ENCODE measurements around the gene DSCAML1. TPM values are rescaled to one million over a fixed set of nuclear protein-coding genes. Genes with fewer than 3 reads are reported as not detected.

DSCAML1 gene
- 1 to 10 TPM in 1 of 2 donors, under 1 TPM in 1; 0.67 to 1.3 TPM for total RNA-seq

GRCh38 chr11:117796872-117797529 lies at the start of gene DSCAML1:
TSS of gene DSCAML1 (minus strand) at chr11:117797216. CDS start at chr11:117797079, 137 bp downstream.
- H3K4me1 ChIP-seq = peaks cover 0 to 18% of the 10 kb centered on the region in 2 donors
- H3K9me3 ChIP-seq = no peaks in the 10 kb centered on the region
- peak within 1 kb of the TSS; percentile 6 to 47 for H3K4me3 ChIP-seq
- no peak for DNase-seq (ENCODE audit: low spot score)
- TF ChIP-seq CTCF (IDR thresholded peaks at IDR 0.05) = no peak
- H3K27me3 ChIP-seq = peaks cover 0 to 18% of the 10 kb centered on the region in 2 donors
- no peak within 1 kb of the TSS for H3K27ac ChIP-seq
- no peaks in the 10 kb centered on the region for H3K36me3 ChIP-seq

- Histone ChIP-seq H3K27me3 (no peaks in the 10 kb centered on the region), H3K27ac (peak overlapping the region in 1 of 2 donors; percentile 24)
- peak; percentile 83 for DNase-seq (ENCODE audit: low spot score)
These were observed 46.9 kb upstream of the DSCAML1 start for GRCh38 chr11:117843666-117844484.

GRCh38 chr11:117842131-117842941 lies 45.3 kb upstream of the DSCAML1 start:
- peak; percentile 66 for DNase-seq (ENCODE audit: low spot score)
- H3K4me3 ChIP-seq = no peak overlapping the region
- no peaks in the 10 kb centered on the region for H3K36me3 ChIP-seq
- H3K27ac ChIP-seq = peak overlapping the region; percentile 29 to 39
- peaks cover 0 to 8% of the 10 kb centered on the region in 2 donors for H3K4me1 ChIP-seq
- no peaks in the 10 kb centered on the region for H3K9me3 ChIP-seq
- H3K27me3 ChIP-seq = no peaks in the 10 kb centered on the region
- TF ChIP-seq CTCF (IDR thresholded peaks at IDR 0.05) = no peak

More at GRCh38 chr11:117843666-117844484, 46.9 kb upstream of the DSCAML1 start:
- Histone ChIP-seq H3K4me1 (peaks cover 0 to 8% of the 10 kb centered on the region in 2 donors), H3K4me3 (no peak overlapping the region), H3K9me3 (no peaks in the 10 kb centered on the region), H3K36me3 (no peaks in the 10 kb centered on the region)
- peak; percentile 99 to 100 for TF ChIP-seq CTCF (IDR thresholded peaks at IDR 0.05)

GRCh38 chr11:117841551-117842031 lies 44.6 kb upstream of the DSCAML1 start:
- peak overlapping the region; percentile 29 to 39 for H3K27ac ChIP-seq
- no peaks in the 10 kb centered on the region for H3K27me3 ChIP-seq
- H3K4me3 ChIP-seq = no peak overlapping the region
- no peak for TF ChIP-seq CTCF (IDR thresholded peaks at IDR 0.05)
- DNase-seq (ENCODE audit: low spot score) = peak; percentile 47
- no peaks in the 10 kb centered on the region for H3K9me3 ChIP-seq
- H3K36me3 ChIP-seq = no peaks in the 10 kb centered on the region
- H3K4me1 ChIP-seq = peaks cover 0 to 8% of the 10 kb centered on the region in 2 donors

GRCh38 chr11:117840881-117841550 lies 44.0 kb upstream of the DSCAML1 start:
- no peak for TF ChIP-seq CTCF (IDR thresholded peaks at IDR 0.05)
- DNase-seq (ENCODE audit: low spot score) = peak; percentile 54
- Histone ChIP-seq H3K9me3 (no peaks in the 10 kb centered on the region), H3K4me1 (peaks cover 0 to 8% of the 10 kb centered on the region in 2 donors), H3K4me3 (no peak overlapping the region), H3K27ac (no peak overlapping the region), H3K36me3 (no peaks in the 10 kb centered on the region), H3K27me3 (no peaks in the 10 kb centered on the region)

Measured in right atrium auricular region (tissue), 2 donors.